ENCODE data around the gene VPS50. TPM values are rescaled to one million over a fixed set of nuclear protein-coding genes. Genes with fewer than 3 reads are reported as not detected.
A peak's percentile ranks its signal among the peaks of the same experiment; 100 is the strongest.

VPS50 gene
- total and polyA plus RNA-seq, 2 donors (not counting 3 experiments of a cell fraction or from before 2014, with no cell fraction given), result 6.6 to 25.6 TPM

GRCh38 chr7:93245525-93246432 is 13.6 kb downstream of the VPS50 start:
- Histone ChIP-seq H4K20me1 (replicated peaks; ENCODE audit: control insufficient read depth, extremely low read depth, insufficient read depth, low read length) (peaks cover 3% of the 10 kb centered on the region), H3K79me2 (ENCODE audit: control insufficient read depth, insufficient read depth, low read length) (peaks cover 2% of the 10 kb centered on the region), H3K27ac (ENCODE audit: insufficient read depth, low read depth, low read length) (no peak overlapping the region), H3K4me3 (replicated peaks in 1 of 3; ENCODE audit: insufficient read depth in 1 of 3, low read depth in 1 of 3, low read length in 3 of 3) (no peak overlapping the region), H3K36me3 (ENCODE audit: control insufficient read depth in 2 of 2, extremely low read depth in 1 of 2, insufficient read depth in 2 of 2, low read length in 2 of 2) (no peaks in the 10 kb centered on the region), H2AFZ (ENCODE audit: low read depth, low read length) (no peak overlapping the region), H3K4me1 (ENCODE audit: control insufficient read depth, extremely low read depth, insufficient read depth, low read length) (no peaks in the 10 kb centered on the region), H3K4me2 (ENCODE audit: insufficient read depth, low read length) (no peak overlapping the region), H3K9me3 (replicated peaks; ENCODE audit: control insufficient read depth, insufficient read depth, low read length) (no peaks in the 10 kb centered on the region), H3K9me1 (replicated peaks; ENCODE audit: control insufficient read depth, extremely low read depth, insufficient read depth, low read length) (no peaks in the 10 kb centered on the region), H3K27me3 (ENCODE audit: control insufficient read depth in 2 of 2, insufficient read depth in 2 of 2, low read length in 2 of 2) (no peaks in the 10 kb centered on the region), H3K9ac (replicated peaks; ENCODE audit: extremely low read depth, insufficient read depth, low read length) (no peak overlapping the region)
- peak; percentile 70 for FAIRE-seq
- BruUV-seq (replicated peaks), result no TSS peak
- dilution Hi-C loops (cut with MboI; ENCODE audit: extremely low pct_ligation_motif_present, low sequenced_read_pairs) (no loop called here), intact Hi-C loops (cut with micrococcal nuclease) (loop anchor here (1.0 to 10.0 kb wide), 8 partner anchors 129 to 1149 kb away; partner anchors contain the start of gene COL1A2)
- ChIA-PET POLR2A (no interaction called here), CTCF (interaction anchor here (0.8 to 4.6 kb wide), 17 partner anchors 13 to 843 kb away, joined by 3 to 190 read pairs (median 3); partner anchors contain the start of gene VPS50)
- TF ChIP-seq CTCF (IDR thresholded peaks at IDR 0.05; ENCODE audit: extremely low read depth in 1 of 2, insufficient read depth in 1 of 2, low read depth in 1 of 2, low read length in 2 of 2) (peak; percentile 19 to 31), GATA2 (IDR thresholded peaks at IDR 0.05; ENCODE audit: insufficient read depth, insufficient read length, low read depth, low read length) (no peak)
- DNase-seq (ENCODE audit: low read depth, low spot score), result peak; percentile 59
